NCI-H2196 (cell line): ENCODE data around the gene HINT3.
A peak's percentile ranks its signal among the peaks of the same experiment; 100 is the strongest.
"Not testable (repeated sequence)": the region's sequence is repeated elsewhere in the genome, so short reads cannot be mapped to it uniquely, and the experiment has no call there.

Experiments
- DNase-seq: peaks from one replicate; lab custom pipeline; 2025; ENCODE audit not compliant: unreplicated experiment; lab: John Stamatoyannopoulos, UW

Gene HINT3

DNA sequence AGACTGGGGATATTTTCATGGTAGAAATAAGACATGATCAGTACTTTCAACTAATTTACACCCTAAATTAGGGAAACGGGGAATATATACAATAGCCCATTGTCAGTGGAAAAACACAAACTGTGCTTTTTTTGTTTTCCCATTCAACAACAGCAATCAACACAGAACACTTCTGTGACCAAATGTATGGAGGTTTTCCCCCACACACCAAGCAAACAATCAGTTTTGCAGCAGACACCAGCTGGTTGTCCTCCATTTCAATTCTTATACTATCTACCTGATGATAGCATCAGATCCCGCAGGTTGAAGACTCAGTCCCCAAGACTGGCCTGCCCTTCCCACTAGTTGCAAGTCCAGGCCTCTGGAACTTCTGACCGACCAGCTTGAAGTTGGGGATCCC, 4.5 kb downstream of the HINT3 start:
- no peak for DNase-seq

GRCh38 chr6:125962900-125963497, 6.4 kb downstream of the HINT3 start:
- DNase-seq, result no peak

- no peak for DNase-seq
Observed at GRCh38 chr6:125963817-125964216, 7.2 kb downstream of the HINT3 start.

DNA sequence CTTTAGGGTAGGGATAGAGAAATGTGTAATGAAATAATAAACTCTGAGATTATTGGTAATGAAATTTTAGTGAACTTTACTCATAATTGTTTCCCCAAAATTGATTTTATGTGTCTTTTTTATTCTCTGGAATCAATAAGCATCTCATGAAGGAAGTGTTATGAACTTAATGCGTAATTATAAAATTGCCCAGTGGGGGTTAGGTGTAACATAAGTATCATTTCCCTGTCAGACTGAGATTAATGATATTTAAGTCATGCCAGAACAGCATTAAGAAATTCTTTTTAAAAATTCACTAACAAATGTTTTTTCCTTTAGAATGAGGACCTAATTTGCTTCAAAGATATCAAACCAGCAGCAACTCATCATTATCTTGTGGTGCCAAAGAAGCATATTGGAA, 10.0 kb downstream of the HINT3 start:
- no peak for DNase-seq

- no peak for DNase-seq
Observed at GRCh38 chr6:125968493-125968892, 11.9 kb downstream of the HINT3 start.

GRCh38 chr6:125970760-125971159, 14.2 kb downstream of the HINT3 start:
- DNase-seq, result no peak

GRCh38 chr6:125972478-125972877, 15.9 kb downstream of the HINT3 start:
- not testable (repeated sequence) for DNase-seq

DNA sequence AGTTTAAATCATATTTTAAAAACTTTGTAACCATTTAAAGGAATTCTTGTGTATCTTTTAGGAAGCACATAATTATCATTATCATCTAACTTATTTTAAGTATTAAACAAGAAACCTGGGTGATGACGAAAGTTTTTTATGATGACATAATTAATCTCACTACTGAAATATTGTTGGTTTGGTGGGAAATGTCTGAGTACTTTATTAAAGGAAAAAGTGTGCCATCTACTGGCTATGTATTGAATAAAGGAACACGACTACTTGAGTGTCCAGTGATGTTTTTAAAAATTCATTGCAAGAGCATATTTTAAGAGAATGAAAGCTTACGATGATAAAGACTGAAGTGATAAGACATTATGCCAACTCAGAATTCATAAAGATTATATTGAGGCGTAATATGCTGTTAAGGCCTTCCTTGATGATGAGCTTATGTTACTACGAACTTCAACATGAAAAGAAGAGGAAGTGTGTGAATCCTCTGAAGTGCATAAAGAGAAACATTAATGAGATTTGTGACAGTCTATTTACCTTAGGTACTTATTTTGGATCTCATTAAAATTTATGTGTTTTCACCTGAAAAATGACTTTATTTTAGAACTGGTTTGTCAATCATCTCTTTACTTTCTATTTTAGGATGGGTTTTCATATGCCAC, 17.8 kb downstream of the HINT3 start:
- DNase-seq, result peak; percentile 74

- no peak for DNase-seq
Observed at GRCh38 chr6:125979101-125979500, 22.5 kb downstream of the HINT3 start.

DNA sequence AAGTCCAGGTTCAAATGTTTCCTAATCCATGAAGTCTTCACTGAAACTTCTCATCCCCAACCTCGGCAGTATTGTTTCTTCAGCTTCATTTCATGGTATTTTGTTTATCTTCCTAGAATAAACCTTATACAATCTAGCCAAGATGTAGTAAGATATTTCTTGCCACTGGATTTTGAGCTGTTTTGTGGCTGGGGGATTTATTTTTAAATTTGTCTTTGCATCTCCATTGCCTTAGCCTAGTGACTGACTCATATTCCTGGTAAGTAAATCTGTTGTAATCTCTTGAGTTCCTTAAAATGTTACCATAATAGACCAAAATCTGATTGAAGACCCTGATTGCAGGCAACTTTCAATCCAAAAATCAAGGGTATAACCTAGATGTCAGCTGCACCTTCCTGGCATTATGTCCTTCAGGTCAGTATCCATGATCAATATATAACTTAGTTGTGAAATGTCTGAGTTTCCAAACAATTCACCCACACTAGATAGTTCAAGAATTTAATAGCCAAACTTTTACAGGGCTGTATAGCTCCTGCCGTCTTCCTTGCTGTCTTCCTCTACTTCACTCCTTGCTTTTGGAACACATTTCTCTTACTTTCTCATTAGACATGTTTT, 25.1 kb downstream of the HINT3 start:
- DNase-seq, result no peak

DNA sequence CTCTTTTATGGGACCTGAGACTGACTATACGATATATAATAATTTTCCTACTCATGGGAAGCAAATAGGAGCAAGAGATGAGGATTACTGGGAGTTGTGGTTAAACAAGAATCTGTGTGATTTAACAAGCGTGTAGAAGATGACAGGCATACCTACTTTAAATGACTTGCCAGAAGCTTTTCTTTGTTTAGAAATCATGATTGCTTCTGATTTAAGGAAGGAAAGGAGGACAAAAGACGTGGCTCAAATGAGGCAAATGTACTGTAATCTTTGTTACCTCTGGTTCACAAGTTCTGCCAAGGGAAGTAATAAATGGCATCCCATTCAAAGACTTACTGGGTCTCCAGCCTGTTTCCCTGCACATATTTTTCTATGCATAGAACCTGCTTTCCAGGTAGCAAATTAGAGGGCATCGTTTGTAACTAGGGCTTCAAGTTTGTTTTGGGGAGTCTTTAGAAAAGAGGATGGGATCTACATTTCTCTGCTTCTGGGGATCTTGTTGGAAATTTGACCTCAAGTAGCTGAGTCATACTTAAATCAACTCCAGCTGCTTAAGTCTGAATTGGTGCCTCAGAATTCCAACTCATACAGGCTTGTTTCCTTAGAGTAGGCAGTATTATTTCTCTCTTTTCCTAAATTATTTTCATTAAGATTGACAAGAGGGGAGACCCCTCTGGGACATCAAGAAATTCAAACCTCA, 26.8 kb downstream of the HINT3 start:
- no peak for DNase-seq

DNA sequence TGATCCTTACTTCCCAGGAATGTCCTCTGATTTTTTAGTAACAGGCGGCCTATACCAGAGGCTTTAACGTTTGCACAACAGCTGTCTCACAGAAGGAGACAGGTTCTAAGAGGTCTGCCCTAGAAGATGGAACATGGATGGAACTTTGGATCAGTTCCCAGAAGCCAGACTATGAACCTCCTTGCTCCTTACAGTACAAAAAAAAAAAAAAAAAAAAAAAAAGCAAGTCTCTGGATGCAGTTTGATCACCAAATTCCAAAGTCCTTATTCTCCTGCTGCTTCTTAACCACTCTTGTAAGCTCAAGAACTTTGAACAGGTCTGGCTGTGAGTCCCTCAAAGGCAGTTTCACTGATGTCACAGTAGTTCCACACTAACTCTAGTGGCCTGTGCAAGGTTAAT, 27.7 kb downstream of the HINT3 start:
- no peak for DNase-seq

DNA sequence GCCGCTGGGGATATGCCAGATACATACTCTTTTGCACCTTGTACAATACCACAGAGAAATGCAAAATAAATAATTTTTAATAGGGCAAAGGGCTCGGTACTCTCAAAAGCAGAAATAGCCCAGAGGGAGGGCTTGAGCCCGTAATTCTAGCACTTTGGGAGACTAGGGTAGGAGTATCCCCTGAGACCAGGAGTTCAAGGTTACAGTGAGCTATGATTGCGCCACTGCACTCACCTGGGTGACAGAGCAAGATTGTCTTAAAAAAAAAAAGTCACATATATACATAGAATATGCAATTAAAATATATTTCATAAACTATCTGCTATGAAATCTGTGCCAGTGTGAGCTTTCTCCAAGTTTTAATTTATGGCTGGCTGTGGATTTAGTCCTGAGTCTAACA, 29.0 kb downstream of the HINT3 start:
- DNase-seq, result no peak

- no peak for DNase-seq
Observed at GRCh38 chr6:125985979-125986300, 29.4 kb downstream of the HINT3 start.

GRCh38 chr6:125986301-125987025, 29.9 kb downstream of the HINT3 start, which contains the start of gene TRMT11:
TRMT11 (plus strand) TSS chr6:125986540; CDS start chr6:125986551, 11 bp downstream.
- DNase-seq, result peak; percentile 94

DNA sequence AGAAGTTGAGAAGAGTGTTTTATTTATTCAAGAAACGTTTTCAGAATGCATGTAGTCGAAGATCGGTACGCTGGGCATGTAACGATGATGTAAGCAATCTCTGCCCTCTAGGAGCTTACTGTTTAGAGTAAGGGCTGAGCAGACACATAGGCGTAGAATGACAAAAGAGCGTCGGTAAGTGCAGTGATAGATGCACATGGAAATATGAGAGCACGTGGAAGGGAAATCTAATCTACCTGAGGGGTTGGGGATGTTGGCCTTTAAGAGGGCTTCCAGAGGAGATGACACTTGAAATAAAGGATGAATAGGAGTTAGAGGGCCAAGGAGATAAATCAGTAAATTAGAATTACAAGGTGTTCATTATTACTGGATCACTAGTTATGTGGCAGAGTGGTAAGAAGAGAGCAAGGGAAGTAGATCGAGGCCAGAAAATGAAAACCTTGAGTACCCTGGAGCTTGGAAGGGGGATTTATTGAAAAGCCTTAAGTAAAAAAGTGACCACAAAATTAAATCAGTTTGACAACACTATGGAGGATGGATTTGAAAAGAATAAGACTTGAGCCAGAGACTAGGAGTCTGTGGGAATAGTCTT, 30.6 kb downstream of the HINT3 start:
- no peak for DNase-seq

DNA sequence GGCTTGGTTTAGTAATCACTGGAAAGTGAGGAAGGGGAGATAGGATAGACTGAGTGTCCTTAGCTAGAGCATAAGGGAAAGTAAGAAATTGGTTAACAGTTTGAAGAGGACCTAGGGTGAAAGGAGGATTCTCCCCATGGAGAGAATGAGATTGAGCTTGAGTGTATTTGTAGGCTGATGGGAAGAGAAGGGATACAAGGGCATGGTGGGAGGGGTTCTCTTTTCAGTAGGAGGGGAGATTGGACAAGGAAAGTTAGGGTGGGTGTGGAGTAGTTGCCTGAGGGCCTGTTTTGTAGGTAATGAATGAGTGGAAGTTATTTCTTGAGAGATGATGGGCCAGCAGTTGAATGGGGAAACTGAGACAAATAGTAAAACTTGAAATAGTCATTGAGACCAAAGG, 31.7 kb downstream of the HINT3 start:
- DNase-seq, result no peak

DNA sequence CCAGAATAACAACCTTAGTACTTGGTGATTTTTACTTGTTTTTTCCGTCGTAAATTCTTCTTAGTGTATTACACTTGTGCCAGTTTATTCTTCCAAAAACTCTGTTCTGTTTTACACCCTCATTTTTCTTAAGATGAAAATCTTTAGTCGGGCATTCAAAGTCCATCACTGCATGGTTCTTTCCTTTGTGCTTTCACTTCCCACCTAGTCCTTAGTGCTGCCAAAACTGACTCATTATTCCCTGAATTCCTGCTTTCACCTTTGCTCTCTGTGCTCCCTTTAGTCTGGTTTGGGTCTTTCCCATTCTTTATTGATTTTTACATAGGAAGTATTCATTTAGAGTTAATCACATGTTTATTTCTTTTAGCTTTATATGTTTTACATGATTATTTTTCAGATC, 33.1 kb downstream of the HINT3 start:
- no peak for DNase-seq

DNA sequence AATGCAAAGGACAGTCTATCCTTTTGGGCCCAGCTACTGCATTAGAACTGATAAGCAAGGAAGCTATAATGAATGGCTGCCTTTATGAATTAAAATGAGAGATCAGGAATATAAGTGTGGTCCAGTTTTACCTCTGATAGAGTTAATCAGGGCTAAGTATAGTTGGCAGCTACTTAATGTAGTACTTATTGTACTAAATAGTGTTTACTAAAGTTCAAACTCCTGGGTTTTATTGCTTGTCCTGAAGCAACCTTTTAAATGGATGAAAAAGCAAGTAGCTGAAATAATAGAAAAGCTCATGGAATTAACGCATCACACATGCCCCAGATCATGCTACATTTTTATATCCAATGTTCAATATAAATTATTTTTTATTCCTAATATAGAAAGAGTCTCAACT, 35.1 kb downstream of the HINT3 start:
- no peak for DNase-seq

DNA sequence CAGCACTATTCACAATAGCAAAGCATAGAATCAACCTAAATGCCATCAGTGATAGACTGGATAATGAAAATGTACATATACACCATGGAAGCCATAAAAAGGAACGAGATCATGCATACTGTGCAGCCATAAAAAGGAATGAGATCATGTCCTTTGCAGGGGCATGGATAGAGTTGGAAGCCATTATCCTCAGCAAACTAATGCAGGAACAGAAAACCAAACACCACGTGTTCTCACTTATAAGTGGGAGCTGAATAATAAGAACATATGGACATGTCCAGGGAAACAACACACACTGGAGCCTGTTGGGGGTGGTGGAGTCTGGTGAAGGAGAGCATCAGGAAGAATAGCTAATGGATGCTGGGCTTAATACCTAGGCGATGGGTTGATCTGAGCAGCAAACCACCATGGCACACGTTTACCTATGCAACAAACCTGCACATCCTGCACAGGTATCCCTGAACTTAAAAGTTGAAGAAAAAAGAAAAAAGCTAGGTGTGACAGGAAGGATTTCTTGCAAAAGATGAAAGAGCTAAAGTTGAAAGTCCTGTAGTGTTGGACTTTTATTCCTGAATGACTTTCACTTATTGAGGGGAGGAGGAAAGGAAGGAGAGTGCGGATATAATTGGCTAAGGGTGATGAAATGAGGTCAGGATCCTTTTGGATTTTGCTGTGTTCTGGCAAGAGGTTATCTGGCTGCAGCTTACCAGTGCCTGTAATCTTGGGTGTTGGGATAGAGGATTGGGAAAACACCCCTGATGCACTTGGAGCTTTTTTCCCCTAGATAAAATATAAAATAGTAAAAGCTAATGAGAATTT, 38.3 kb downstream of the HINT3 start:
- no peak for DNase-seq
